Pancreas (tissue), 10 donors: ENCODE measurements around the gene AGPS. TPM values are rescaled to one million over a fixed set of nuclear protein-coding genes. Genes with fewer than 3 reads are reported as not detected.
"Not testable (repeated sequence)": the region's sequence is repeated elsewhere in the genome, so short reads cannot be mapped to it uniquely, and the experiment has no call there.

Source experiments
- ATAC-seq, 4 donors: fragments of 200-7000 bp; cut with Tn5 transposase; one replicate each; pipeline versions ENCODE4 v1.8.0 to v1.9.1; 2020; ENCODE audit warnings: mild to moderate bottlenecking in 4 of 4, moderate library complexity in 4 of 4
- DNase-seq, 6 donors: peaks; one replicate each; pipeline ENCODE4 v3.0.0-alpha.2; 2020
- FAIRE-seq: peaks from 2 replicates; lab custom pipeline; 2012; peaks lifted over from hg19 to GRCh38; lab: Jason Lieb, UNC
- H3K27ac ChIP-seq, 4 donors: fragments of 200-600 bp; sonication (generic); 1 replicate in 3 of 4; 2 replicates in 1 of 4; pipeline versions ENCODE4 v1.5.0 to v1.8.0; 2020
- H3K27me3 ChIP-seq, 4 donors: fragments of 200-600 bp; one replicate each; pipeline ENCODE4 v1.8.0; 2021
- H3K36me3 ChIP-seq, 3 donors: fragments of 200-600 bp; sonication (generic) in 1 of 3; one replicate each; pipeline versions ENCODE4 v1.5.0 to v1.8.0; 2020 to 2021
- H3K4me1 ChIP-seq, 3 donors: fragments of 200-600 bp; one replicate each; pipeline ENCODE4 v1.8.0; 2021
- H3K4me3 ChIP-seq, 4 donors: fragments of 200-600 bp; sonication (generic) in 2 of 4; one replicate each; pipeline versions ENCODE4 v1.5.0 to v1.8.0; 2020 to 2021
- H3K9me3 ChIP-seq, 4 donors: fragments of 200-600 bp; one replicate each; pipeline ENCODE4 v1.8.0; 2021
- WGBS, 2 donors: extraction: QIAGEN DNeasy Blood & Tissue Kit; methylation state at CpG; one replicate each; pipeline ENCODE4 v1.1.7; 2013; 5-methylcytosine and 5-hydroxymethylcytosine counted together
- intact Hi-C, 3 donors: fragments of 100-400 bp; cut with DNase I; formaldehyde crosslinking; loops; one replicate each; pipeline versions ENCODE4 v1.11.1 to v1.14.2; 2022
- polyA plus RNA-seq, 2 donors: library from polyadenylated mRNA; stranded (reverse); fragments of 200-250 nt; gene quantifications; one replicate each; pipeline ENCODE4 v1.2.3, GENCODE V29; 2013
- total RNA-seq, 6 donors: library from RNA; stranded (reverse); fragmentation: NEBNext Ultra II Directional in 4 of 6; extraction: Animal tissue kit (Norgen Biotek cat#: 25700) in 4 of 6; gene quantifications; one replicate each; pipeline versions ENCODE4 v1.2.1 to v1.2.4, GENCODE V29; 2021 to 2023
- TF ChIP-seq, protein P1 (sequence below), 4 donors: fragments of 200-600 bp; sonication (generic) in 3 of 4; IDR thresholded peaks; one replicate each; pipeline versions ENCODE4 v1.5.0 to v1.8.0; 2021; ENCODE audit warnings: antibody characterized with exemption in 4 of 4
- donor health status: healthy with polysubstance abuse.
- donor health status: DM: no; HTN: no; CAD: no; lungs with moderate emphysema.
- donor health status: DM: no; HTN: no; CAD: no.
- donor health status: control.
- donor health status: control.
- donor health status: Bipolar disorder and iron deficiency.
- donor health status: DM: yes; HTN: yes; CAD: no.
- donor health status: DM: no; HTN: no; CAD: no.
- donor health status: DM: no; HTN: no; CAD: no.
- donor health status: DM: yes; HTN: yes; CAD: no.

AGPS gene
- total and polyA plus RNA-seq, 8 donors = 3.0 to 47.2 (median 23.2) TPM

- intact Hi-C loops = loop anchor here in 1 of 3 donors (10.0 kb wide), 1 partner anchor 367 kb away; no protein-coding TSS in a partner anchor
- FAIRE-seq (no peak), DNase-seq (no peak), ATAC-seq (no peak)
- H3K27me3 ChIP-seq = no peaks in the 10 kb centered on the region
- WGBS, 2 donors = 84 to 85% methylated on average over 2 of the region's 2 CpGs
- H3K36me3 ChIP-seq = peaks cover 0 to 5% (median 0%) of the 10 kb centered on the region in 3 donors
- peaks cover 0 to under 1% (median 0%) of the 10 kb centered on the region in 3 donors for H3K4me1 ChIP-seq
- H3K4me3 ChIP-seq = no peak overlapping the region
- H3K27ac ChIP-seq = no peak overlapping the region
- TF ChIP-seq, protein P1, sequence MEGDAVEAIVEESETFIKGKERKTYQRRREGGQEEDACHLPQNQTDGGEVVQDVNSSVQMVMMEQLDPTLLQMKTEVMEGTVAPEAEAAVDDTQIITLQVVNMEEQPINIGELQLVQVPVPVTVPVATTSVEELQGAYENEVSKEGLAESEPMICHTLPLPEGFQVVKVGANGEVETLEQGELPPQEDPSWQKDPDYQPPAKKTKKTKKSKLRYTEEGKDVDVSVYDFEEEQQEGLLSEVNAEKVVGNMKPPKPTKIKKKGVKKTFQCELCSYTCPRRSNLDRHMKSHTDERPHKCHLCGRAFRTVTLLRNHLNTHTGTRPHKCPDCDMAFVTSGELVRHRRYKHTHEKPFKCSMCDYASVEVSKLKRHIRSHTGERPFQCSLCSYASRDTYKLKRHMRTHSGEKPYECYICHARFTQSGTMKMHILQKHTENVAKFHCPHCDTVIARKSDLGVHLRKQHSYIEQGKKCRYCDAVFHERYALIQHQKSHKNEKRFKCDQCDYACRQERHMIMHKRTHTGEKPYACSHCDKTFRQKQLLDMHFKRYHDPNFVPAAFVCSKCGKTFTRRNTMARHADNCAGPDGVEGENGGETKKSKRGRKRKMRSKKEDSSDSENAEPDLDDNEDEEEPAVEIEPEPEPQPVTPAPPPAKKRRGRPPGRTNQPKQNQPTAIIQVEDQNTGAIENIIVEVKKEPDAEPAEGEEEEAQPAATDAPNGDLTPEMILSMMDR (IDR thresholded peaks at IDR 0.05) = no peak
- H3K9me3 ChIP-seq = no peaks in the 10 kb centered on the region
Observed at GRCh38 chr2:177347570-177347969, 45.0 kb upstream of the AGPS start.

DNA sequence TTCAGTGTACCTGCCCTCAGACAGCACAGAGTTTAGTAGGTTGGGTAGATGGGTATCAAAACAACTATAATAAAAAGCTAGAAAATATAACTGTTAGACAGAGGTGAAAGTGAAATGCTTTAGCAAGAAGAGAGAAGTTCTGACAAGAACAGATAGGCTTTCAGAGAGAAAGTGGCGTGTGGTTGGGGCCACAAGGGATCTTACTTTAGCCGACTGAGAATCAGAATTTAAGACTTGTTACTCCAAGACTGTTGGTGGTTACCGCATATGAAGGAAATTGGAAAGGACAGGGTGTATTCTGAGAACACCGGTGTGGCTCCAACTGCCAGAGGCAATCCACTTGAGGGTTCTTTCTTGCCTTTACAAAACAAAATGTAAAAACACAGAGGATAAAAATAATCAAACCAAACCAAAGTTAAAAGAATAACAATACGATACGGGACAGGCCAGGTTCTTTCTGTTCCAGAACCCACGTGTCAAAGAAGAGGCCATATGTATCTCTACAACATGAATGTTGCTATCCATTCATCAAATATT lies 44.4 kb upstream of the AGPS start:
- Histone ChIP-seq H3K27ac (no peak overlapping the region), H3K9me3 (no peaks in the 10 kb centered on the region), H3K36me3 (peaks cover 0 to 5% (median 0%) of the 10 kb centered on the region in 3 donors), H3K4me1 (peaks cover 0 to 6% (median 3%) of the 10 kb centered on the region in 3 donors), H3K4me3 (no peak overlapping the region), H3K27me3 (no peaks in the 10 kb centered on the region)
- DNase-seq (no peak), ATAC-seq (no peak), FAIRE-seq (no peak)
- intact Hi-C loops = loop anchor here in 1 of 3 donors (10.0 kb wide), 1 partner anchor 367 kb away; no protein-coding TSS in a partner anchor
- 77 to 89% methylated on average over 7 of the region's 7 CpGs for whole genome bisulfite sequencing, 2 donors
- TF ChIP-seq, protein P1 (IDR thresholded peaks at IDR 0.05) = no peak

DNA sequence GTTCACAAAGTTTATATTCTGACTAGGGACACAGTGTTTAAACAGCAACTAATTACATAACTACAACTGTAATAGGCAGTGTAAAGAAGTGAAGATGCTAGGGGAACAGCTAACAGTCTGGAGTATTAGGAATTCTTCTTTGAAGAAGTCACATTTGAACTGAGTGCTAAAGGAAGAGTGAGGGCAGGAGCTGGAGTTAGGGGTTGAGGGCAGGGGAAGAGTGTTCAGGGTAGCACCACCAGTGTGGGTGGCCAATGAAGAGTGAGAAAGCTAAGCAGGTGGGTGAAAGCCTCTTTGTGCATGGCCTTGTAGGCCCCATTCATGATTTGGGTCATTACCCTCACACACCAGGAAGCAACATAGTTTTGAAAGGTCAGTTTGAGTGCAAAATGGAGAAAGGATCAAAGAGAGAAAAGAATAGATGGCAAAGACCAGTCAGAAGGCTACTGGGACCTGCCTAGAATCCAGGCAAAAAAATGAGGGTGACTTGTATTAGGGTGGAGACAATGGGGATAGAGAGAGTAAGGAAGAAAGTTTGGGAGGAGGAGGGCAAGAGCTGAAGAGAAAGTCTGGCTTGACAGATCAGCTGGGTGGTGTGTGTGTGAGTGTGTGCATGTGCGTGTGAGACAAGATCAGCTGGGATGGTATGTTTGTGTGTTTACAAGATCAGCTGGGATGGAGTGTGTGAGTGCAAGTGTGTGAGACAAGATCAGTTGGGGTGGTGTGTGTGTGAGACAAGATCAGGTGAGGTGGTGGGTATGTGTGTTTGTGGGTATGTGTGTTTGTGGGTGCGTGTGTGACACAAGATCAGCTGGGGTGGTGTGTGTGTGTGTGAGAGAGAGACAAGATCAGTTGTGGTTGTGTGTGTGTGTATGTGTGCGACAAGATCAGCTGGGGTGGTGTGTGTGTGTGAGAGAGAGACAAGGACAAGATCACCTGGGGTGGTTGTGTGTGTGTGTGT lies 43.6 kb upstream of the AGPS start:
- 94 to 98% methylated on average over 3 of the region's 3 CpGs for WGBS, 2 donors
- H3K27ac ChIP-seq = no peak overlapping the region
- no peak for ATAC-seq

GRCh38 chr2:177350624-177351023 lies 41.9 kb upstream of the AGPS start:
- 72 to 93% methylated on average over 1 of the region's 1 CpG for WGBS, 2 donors
- H3K27ac ChIP-seq, intact Hi-C loops: not testable (repeated sequence)

More for the DNA sequence above, 43.6 kb upstream of the AGPS start:
- no peak for DNase-seq
- Histone ChIP-seq H3K9me3 (no peaks in the 10 kb centered on the region), H3K27me3 (no peaks in the 10 kb centered on the region), H3K36me3 (peaks cover 0 to 5% (median 0%) of the 10 kb centered on the region in 3 donors), H3K4me3 (no peak overlapping the region), H3K4me1 (peaks cover 0 to 7% (median 5%) of the 10 kb centered on the region in 3 donors)
- no peak for FAIRE-seq
- intact Hi-C loops = loop anchor here in 1 of 3 donors (10.0 kb wide), 1 partner anchor 366 kb away; no protein-coding TSS in a partner anchor
- TF ChIP-seq, protein P1 (IDR thresholded peaks at IDR 0.05) = no peak

GRCh38 chr2:177351121-177351520 lies 41.5 kb upstream of the AGPS start:
- 80 to 88% methylated on average over 1 of the region's 1 CpG for WGBS, 2 donors
- ATAC-seq, H3K4me1 ChIP-seq, H3K36me3 ChIP-seq, FAIRE-seq, H3K4me3 ChIP-seq, DNase-seq, H3K27me3 ChIP-seq, H3K27ac ChIP-seq, intact Hi-C loops, H3K9me3 ChIP-seq: not testable (repeated sequence)

More at GRCh38 chr2:177350624-177351023, 41.9 kb upstream of the AGPS start:
- not testable (repeated sequence) for H3K9me3 ChIP-seq, H3K4me1 ChIP-seq, FAIRE-seq, H3K4me3 ChIP-seq, DNase-seq, ATAC-seq, H3K27me3 ChIP-seq, H3K36me3 ChIP-seq
